Neutrophil (primary cell): ENCODE measurements around the gene GNAI1.

Experiments used
- H3K27ac ChIP-seq: fragments of 200-600 bp; sonication (generic); 2 replicates; pipeline ENCODE4 v1.5.1; 2016; ENCODE audit warnings: mild to moderate bottlenecking, moderate library complexity
- H3K27me3 ChIP-seq: fragments of 200-600 bp; sonication (generic); 2 replicates; pipeline ENCODE4 v1.6.0; 2016; ENCODE audit warnings: mild to moderate bottlenecking
- H3K36me3 ChIP-seq: fragments of 200-600 bp; sonication (generic); 2 replicates; pipeline ENCODE4 v1.5.1; 2017
- H3K4me1 ChIP-seq, 2 experiments: fragments of 200-600 bp in 1 of 2; sonication (generic) in 1 of 2; 1 replicate in 1 of 2; 2 replicates in 1 of 2; pipeline versions ENCODE4 v1.5.1 to v1.6.1; 2013 to 2016; ENCODE audit warnings: low read depth in 1 of 2, low read length in 1 of 2, mild to moderate bottlenecking in 1 of 2, moderate library complexity in 1 of 2; ENCODE audit not compliant: control insufficient read depth in 1 of 2, insufficient read depth in 1 of 2
- H3K4me3 ChIP-seq, 2 experiments: fragments of 200-600 bp in 1 of 2; sonication (generic) in 1 of 2; 1 replicate in 1 of 2; 2 replicates in 1 of 2; pipeline ENCODE4 v1.5.1; 2013 to 2016; ENCODE audit warnings: low read depth in 1 of 2, low read length in 1 of 2, mild to moderate bottlenecking in 1 of 2, moderate library complexity in 1 of 2
- H3K9me3 ChIP-seq: fragments of 200-600 bp; sonication (generic); 2 replicates; pipeline ENCODE4 v1.5.1; 2016
- CTCF ChIP-seq: fragments of 200-600 bp; sonication (generic); IDR thresholded peaks from 2 replicates; pipeline ENCODE4 v1.5.1; 2016; ENCODE audit warnings: antibody characterized with exemption

The GNAI1 gene

DNA sequence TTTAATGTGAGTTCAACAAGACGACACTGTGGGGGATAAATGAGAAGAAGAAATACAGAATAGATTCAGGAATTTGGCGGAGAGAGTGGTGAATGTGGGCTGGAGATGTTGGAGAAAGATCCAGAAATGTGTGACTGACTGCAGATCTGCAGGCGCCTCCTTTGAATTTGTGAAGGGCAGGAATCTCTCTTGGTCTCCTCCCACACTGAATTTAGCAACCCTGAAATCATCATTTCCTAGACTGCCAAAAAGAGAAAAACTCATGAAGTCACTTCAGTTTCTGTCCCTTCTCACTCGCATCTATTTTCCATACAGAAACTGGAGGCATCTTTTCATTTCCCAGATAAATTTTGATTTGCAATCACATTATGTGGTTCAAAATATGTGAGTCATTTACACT lies 128.7 kb downstream of the GNAI1 start:
- Histone ChIP-seq H3K36me3 (no peaks in the 10 kb centered on the region), H3K4me1 (no peaks in the 10 kb centered on the region), H3K4me3 (no peak overlapping the region), H3K9me3 (no peaks in the 10 kb centered on the region), H3K27ac (no peak overlapping the region), H3K27me3 (no peaks in the 10 kb centered on the region)
- TF ChIP-seq CTCF = no peak

DNA sequence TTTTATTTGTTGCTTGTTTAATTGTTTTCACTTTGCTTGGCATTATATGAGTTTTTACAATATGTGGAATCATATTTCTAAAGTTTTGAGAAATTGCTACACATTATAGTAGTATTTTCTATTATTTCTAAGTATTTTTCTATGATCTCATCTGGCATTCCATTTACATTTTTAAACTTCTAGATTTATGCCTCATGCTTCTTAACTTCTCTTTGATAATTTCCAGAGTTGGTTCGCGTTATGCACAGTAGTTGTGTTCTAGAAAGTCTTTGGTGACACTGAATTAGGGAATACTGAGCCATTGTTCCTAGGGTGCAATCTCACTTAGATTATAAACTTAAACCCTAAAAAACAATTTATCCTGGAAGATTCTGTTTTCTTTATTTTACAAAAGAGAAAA lies 129.2 kb downstream of the GNAI1 start:
- Histone ChIP-seq H3K4me3 (no peak overlapping the region), H3K27ac (no peak overlapping the region), H3K36me3 (no peaks in the 10 kb centered on the region), H3K9me3 (no peaks in the 10 kb centered on the region), H3K4me1 (no peaks in the 10 kb centered on the region), H3K27me3 (no peaks in the 10 kb centered on the region)
- no peak for TF ChIP-seq CTCF

GRCh38 chr7:80264769-80265495 lies 130.3 kb downstream of the GNAI1 start:
- H3K4me3 ChIP-seq = no peak overlapping the region
- TF ChIP-seq CTCF = no peak
- no peaks in the 10 kb centered on the region for H3K27me3 ChIP-seq
- no peak overlapping the region for H3K27ac ChIP-seq
- no peaks in the 10 kb centered on the region for H3K4me1 ChIP-seq
- no peaks in the 10 kb centered on the region for H3K9me3 ChIP-seq
- H3K36me3 ChIP-seq = no peaks in the 10 kb centered on the region

DNA sequence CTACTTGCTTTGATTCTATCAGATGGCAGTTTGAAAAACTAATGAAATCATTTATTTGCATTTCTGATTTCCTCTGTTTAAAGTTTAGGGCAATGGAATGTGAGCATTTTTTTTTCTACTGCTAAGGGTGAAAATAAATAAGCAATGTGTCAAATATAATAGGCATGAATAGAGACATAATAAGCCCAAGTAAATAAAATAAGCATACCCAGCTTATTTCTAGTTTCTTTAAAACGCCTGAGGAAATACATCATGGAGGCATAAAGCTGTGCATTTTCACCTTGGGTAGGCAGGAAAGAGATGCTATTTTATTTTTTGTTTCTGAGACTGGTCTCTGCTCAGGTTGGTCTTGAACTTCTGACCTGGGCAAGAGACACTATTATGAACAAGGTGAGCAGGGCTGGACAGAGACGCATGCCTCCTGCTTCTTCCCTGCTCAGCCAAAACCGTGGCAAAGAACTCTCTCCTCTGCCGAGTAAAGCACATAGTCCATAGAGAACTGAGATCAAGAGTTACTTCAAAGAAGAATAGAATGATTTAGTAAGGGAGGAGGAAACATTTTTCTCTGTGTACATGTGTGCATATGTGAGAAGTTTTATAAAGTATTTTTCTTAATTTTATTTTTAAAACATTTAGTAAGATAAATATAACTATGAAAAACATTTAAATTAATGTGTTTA lies 138.1 kb downstream of the GNAI1 start:
- no peak overlapping the region for H3K27ac ChIP-seq

DNA sequence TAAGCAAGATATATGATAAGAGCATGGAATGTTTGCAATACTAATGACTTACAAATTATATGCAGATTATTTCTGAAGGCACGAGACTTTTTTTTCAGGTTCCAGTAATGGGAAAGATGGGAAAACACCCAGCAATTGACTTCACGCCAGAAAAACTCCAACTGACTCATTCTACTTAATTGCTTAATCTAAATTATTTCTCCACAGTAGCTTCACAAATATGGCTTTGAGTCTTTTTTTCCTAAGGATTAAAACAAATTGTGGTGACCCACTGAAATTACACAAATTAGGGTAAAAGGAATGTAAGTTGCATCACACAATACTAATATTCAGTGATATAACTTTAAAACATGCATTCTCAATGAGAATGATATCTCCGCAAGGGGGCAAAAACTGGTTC lies 138.7 kb downstream of the GNAI1 start:
- Histone ChIP-seq H3K9me3 (no peaks in the 10 kb centered on the region), H3K36me3 (no peaks in the 10 kb centered on the region), H3K27ac (no peak overlapping the region), H3K4me3 (no peak overlapping the region), H3K27me3 (no peaks in the 10 kb centered on the region), H3K4me1 (no peaks in the 10 kb centered on the region)
- TF ChIP-seq CTCF = no peak

More for the DNA sequence above, 138.1 kb downstream of the GNAI1 start:
- Histone ChIP-seq H3K4me1 (no peaks in the 10 kb centered on the region), H3K27me3 (no peaks in the 10 kb centered on the region), H3K36me3 (no peaks in the 10 kb centered on the region), H3K9me3 (no peaks in the 10 kb centered on the region), H3K4me3 (no peak overlapping the region)
- no peak for TF ChIP-seq CTCF
